Non-pigmented ciliary epithelial cell (primary cell): ENCODE data around the gene DAZAP1.

Experiments
- DNase-seq: peaks from one replicate; pipeline ENCODE4 v3.0.0-alpha.2; 2010; ENCODE audit warnings: low read depth

DAZAP1 gene

GRCh38 chr19:1459479-1459878 is 52.1 kb downstream of the DAZAP1 start:
- no peak for DNase-seq

GRCh38 chr19:1460033-1460995 is 52.9 kb downstream of the DAZAP1 start:
- no peak for DNase-seq

GRCh38 chr19:1461862-1462261 is 54.5 kb downstream of the DAZAP1 start:
- no peak for DNase-seq

GRCh38 chr19:1465191-1466016 is 58.0 kb downstream of the DAZAP1 start:
- DNase-seq = no peak

- no peak for DNase-seq
Measured at GRCh38 chr19:1466018-1466460, 58.7 kb downstream of the DAZAP1 start.

GRCh38 chr19:1466461-1467214 is 59.3 kb downstream of the DAZAP1 start:
- DNase-seq = no peak

- DNase-seq = no peak
Measured at GRCh38 chr19:1467215-1467489, 59.8 kb downstream of the DAZAP1 start.

GRCh38 chr19:1467490-1468273 is 60.3 kb downstream of the DAZAP1 start:
- DNase-seq = no peak

- DNase-seq = no peak
Measured at GRCh38 chr19:1468274-1468820, 61.0 kb downstream of the DAZAP1 start.

GRCh38 chr19:1468821-1469254 is 61.5 kb downstream of the DAZAP1 start:
- DNase-seq = no peak

- no peak for DNase-seq
Measured at GRCh38 chr19:1469255-1470054, 62.1 kb downstream of the DAZAP1 start.

GRCh38 chr19:1470055-1470304 is 62.6 kb downstream of the DAZAP1 start:
- no peak for DNase-seq

- no peak for DNase-seq
Measured at GRCh38 chr19:1470305-1471009, 63.1 kb downstream of the DAZAP1 start.

- DNase-seq = no peak
Measured at GRCh38 chr19:1471010-1471514, 63.7 kb downstream of the DAZAP1 start.

- DNase-seq = no peak
Measured at GRCh38 chr19:1471515-1472160, 64.3 kb downstream of the DAZAP1 start.

GRCh38 chr19:1472231-1473084 is 65.1 kb downstream of the DAZAP1 start:
- DNase-seq = no peak

GRCh38 chr19:1473085-1473851 is 65.9 kb downstream of the DAZAP1 start:
- DNase-seq = no peak
